MCF 10A (cell line): ENCODE results near the gene NFASC. TPM values are rescaled to one million over a fixed set of nuclear protein-coding genes. Genes with fewer than 3 reads are reported as not detected.

ENCODE experiments used
- BruUV-seq: library from RNA; stranded (reverse); fragments of 400-500 nt; replicated peaks from 2 replicates; lab custom pipeline; 2021; lab: Mats Ljungman, UMichigan
- CTCF ChIA-PET: fragments of 300-600 bp; sonication (Branson Sonifier 250); formaldehyde crosslinking; extraction: SDS; loops from one replicate; lab custom pipeline; 2021; ENCODE audit warnings: antibody characterized with exemption, inconsistent platforms; lab: Yijun Ruan, JAX
- POLR2A ChIA-PET: fragments of 300-600, 350-650 bp; sonication (Branson Sonifier 250); formaldehyde crosslinking; extraction: SDS; loops from one replicate; lab custom pipeline; 2020; ENCODE audit warnings: antibody characterized with exemption, inconsistent platforms; lab: Yijun Ruan, JAX
- DNase-seq: peaks from one replicate; pipeline ENCODE4 v3.0.0-alpha.2; 2018; ENCODE audit not compliant: unreplicated experiment
- H3K27ac Mint-ChIP-seq: one replicate; pipeline ENCODE4 v1.8.0; 2022; ENCODE audit warnings: mild to moderate bottlenecking, low read depth, mixed read lengths; ENCODE audit not compliant: unreplicated experiment
- H3K27me3 Mint-ChIP-seq: one replicate; pipeline ENCODE4 v1.8.0; 2022; ENCODE audit warnings: mixed read lengths; ENCODE audit not compliant: insufficient read depth, unreplicated experiment
- H3K36me3 Mint-ChIP-seq: one replicate; pipeline ENCODE4 v1.8.0; 2022; ENCODE audit warnings: mild to moderate bottlenecking, moderate library complexity, mixed read lengths; ENCODE audit not compliant: insufficient read depth, unreplicated experiment
- H3K4me1 Mint-ChIP-seq: one replicate; pipeline ENCODE4 v1.8.0; 2022; ENCODE audit warnings: mixed read lengths; ENCODE audit not compliant: insufficient read depth, unreplicated experiment
- H3K4me3 Mint-ChIP-seq: one replicate; pipeline ENCODE4 v1.8.0; 2022; ENCODE audit warnings: mild to moderate bottlenecking, moderate library complexity, mixed read lengths; ENCODE audit not compliant: unreplicated experiment
- H3K9me3 Mint-ChIP-seq: one replicate; pipeline ENCODE4 v1.8.0; 2022; ENCODE audit warnings: mixed read lengths; ENCODE audit not compliant: unreplicated experiment
- intact Hi-C: fragments of 100-400 bp; cut with micrococcal nuclease; formaldehyde crosslinking; loops from 2 replicates; pipeline ENCODE4 v1.14.1; 2022
- total RNA-seq: library from RNA; stranded (reverse); gene quantifications from 2 replicates; pipeline ENCODE4 v1.2.3, GENCODE V29; 2022
- TF ChIP-seq, protein P1 (sequence below): fragments of 200-600 bp; IDR thresholded peaks from one replicate; pipeline ENCODE4 v1.8.0; 2022; ENCODE audit warnings: antibody characterized with exemption, mild to moderate bottlenecking; ENCODE audit not compliant: unreplicated experiment

NFASC gene
- total RNA-seq, 1 experiment from 2014 or later: 0.98 TPM

DNA sequence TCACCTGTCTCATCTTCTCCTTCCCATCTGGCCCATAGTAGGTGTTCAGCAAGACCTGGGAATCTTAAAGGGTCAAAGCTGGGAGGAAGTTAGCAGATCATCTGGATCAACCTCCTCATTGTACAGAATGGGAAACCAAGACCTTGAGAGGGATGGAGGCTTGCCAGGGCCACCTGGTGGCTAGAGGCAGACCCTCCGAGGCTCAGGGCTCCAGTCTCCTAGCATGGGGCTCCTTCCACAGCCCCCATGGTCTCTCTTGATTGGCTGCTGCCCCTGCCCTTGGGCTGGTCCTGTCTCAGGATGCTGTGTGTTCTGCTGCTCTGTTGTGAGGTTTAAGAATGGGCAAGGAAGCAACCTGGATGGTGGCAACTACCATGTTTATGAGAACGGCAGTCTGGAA, 103.7 kb downstream of the NFASC start:
- no TSS peak for BruUV-seq
- Mint-ChIP-seq H3K4me3 (no peak overlapping the region), H3K27ac (no peak overlapping the region), H3K27me3 (peaks cover 55% of the 10 kb centered on the region), H3K4me1 (peaks cover 8% of the 10 kb centered on the region), H3K9me3 (no peaks in the 10 kb centered on the region), H3K36me3 (no peaks in the 10 kb centered on the region)
- DNase-seq: no peak
- intact Hi-C loops: no loop called here
- TF ChIP-seq, protein P1, sequence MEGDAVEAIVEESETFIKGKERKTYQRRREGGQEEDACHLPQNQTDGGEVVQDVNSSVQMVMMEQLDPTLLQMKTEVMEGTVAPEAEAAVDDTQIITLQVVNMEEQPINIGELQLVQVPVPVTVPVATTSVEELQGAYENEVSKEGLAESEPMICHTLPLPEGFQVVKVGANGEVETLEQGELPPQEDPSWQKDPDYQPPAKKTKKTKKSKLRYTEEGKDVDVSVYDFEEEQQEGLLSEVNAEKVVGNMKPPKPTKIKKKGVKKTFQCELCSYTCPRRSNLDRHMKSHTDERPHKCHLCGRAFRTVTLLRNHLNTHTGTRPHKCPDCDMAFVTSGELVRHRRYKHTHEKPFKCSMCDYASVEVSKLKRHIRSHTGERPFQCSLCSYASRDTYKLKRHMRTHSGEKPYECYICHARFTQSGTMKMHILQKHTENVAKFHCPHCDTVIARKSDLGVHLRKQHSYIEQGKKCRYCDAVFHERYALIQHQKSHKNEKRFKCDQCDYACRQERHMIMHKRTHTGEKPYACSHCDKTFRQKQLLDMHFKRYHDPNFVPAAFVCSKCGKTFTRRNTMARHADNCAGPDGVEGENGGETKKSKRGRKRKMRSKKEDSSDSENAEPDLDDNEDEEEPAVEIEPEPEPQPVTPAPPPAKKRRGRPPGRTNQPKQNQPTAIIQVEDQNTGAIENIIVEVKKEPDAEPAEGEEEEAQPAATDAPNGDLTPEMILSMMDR: no peak
- ChIA-PET CTCF (interaction anchor here (0.5 to 8.6 kb wide), 22 partner anchors 10 to 661 kb away, joined by 3 to 272 read pairs (median 4); no protein-coding TSS in a partner anchor), POLR2A (interaction anchor here (0.6 to 0.7 kb wide), 2 partner anchors 250 to 279 kb away, joined by 3 to 4 read pairs; no protein-coding TSS in a partner anchor)

DNA sequence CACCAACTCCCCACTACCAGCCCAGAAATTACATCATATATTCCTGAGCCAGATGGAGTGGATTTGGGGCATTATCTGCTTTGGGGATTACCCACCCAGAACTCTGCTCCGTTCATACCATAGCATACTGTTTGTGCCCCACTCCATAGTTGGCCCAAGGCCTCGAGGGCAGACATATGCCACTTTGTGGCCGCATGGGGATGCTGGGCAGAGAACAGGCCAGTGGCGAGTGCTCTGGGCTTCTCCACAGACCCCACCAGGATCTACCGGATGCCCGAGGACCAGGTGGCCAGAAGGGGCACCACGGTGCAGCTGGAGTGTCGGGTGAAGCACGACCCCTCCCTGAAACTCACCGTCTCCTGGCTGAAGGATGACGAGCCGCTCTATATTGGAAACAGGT, 104.4 kb downstream of the NFASC start:
- intact Hi-C loops: loop anchor here (1.0 kb wide), 3 partner anchors 86 to 281 kb away; no protein-coding TSS in a partner anchor
- H3K4me1 Mint-ChIP-seq: peaks cover 8% of the 10 kb centered on the region
- ChIA-PET CTCF (interaction anchor here (0.5 to 8.6 kb wide), 38 partner anchors 10 to 1074 kb away, joined by 3 to 272 read pairs (median 5); no protein-coding TSS in a partner anchor), POLR2A (interaction anchor here (0.8 to 1.1 kb wide), 4 partner anchors 82 to 172 kb away, joined by 3 to 6 read pairs (median 4); no protein-coding TSS in a partner anchor)
- no TSS peak for BruUV-seq
- no peaks in the 10 kb centered on the region for H3K36me3 Mint-ChIP-seq
- TF ChIP-seq, protein P1: no peak
- peaks cover 58% of the 10 kb centered on the region for H3K27me3 Mint-ChIP-seq
- H3K9me3 Mint-ChIP-seq: no peaks in the 10 kb centered on the region
- H3K4me3 Mint-ChIP-seq: no peak overlapping the region
- DNase-seq: no peak
- no peak overlapping the region for H3K27ac Mint-ChIP-seq

DNA sequence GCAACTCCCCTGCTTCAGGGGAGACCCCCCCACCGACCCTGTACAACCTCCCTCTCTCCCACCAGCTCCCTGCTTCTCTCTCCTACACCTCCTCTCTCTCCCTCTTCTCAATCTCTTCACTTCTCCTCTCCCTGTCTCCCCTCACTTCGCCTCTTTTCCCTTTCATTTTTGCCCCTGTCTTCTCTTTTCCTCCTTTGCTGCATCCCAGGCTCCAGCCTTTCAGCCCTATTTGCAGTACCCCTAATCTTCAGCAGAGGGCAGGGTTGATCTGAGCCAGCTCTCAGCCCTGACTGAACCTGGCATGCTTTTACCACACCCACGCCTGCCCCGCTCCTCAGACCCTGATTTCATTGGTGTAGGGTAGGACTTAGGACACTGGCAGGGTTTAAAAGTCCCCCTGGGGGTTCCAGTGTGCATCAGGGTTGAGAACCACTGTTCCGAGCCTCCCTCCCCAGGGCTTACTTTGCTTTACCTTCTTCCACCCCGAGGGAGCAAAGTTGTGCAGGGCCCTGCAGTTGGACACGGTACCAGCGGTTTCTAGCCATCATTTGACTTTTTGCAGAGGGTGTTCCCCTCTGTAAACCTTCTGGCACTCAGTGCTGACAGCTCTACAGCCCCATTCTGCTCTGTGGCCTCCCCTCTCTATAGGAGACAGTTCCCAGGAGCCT, 105.0 kb downstream of the NFASC start:
- POLR2A ChIA-PET: interaction anchor here (0.7 to 1.1 kb wide), 6 partner anchors 81 to 263 kb away, joined by 3 to 6 read pairs (median 4); no protein-coding TSS in a partner anchor
- Mint-ChIP-seq H3K36me3 (no peaks in the 10 kb centered on the region), H3K4me3 (no peak overlapping the region), H3K9me3 (no peaks in the 10 kb centered on the region), H3K27ac (no peak overlapping the region), H3K4me1 (peaks cover 8% of the 10 kb centered on the region), H3K27me3 (peaks cover 58% of the 10 kb centered on the region)
- peak; percentile 78 for DNase-seq
- intact Hi-C loops: loop anchor here (1.0 kb wide), 3 partner anchors 86 to 281 kb away; no protein-coding TSS in a partner anchor
- no TSS peak for BruUV-seq
- CTCF ChIA-PET: interaction anchor here (0.5 to 8.6 kb wide), 70 partner anchors 9 to 1074 kb away, joined by 3 to 272 read pairs (median 4); partner anchors contain the start of genes RBBP5 and TMEM81
- TF ChIP-seq, protein P1: peak; percentile 99

DNA sequence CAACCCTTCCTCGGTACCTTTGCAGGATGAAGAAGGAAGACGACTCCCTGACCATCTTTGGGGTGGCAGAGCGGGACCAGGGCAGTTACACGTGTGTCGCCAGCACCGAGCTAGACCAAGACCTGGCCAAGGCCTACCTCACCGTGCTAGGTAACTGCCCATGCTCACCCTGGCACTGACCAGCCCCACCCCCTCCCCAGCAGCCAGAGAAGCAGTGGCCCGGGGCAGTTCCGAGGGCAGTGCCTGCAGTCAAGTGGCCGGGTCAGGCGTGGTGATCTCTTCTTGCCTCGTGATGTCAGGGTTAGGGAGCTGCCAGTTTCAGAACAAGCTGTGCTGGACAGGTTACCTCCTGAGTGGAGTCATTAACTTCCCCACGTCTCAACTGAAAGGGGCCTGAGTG, 106.0 kb downstream of the NFASC start:
- Mint-ChIP-seq H3K4me1 (peaks cover 8% of the 10 kb centered on the region), H3K36me3 (no peaks in the 10 kb centered on the region), H3K4me3 (no peak overlapping the region), H3K27me3 (peaks cover 58% of the 10 kb centered on the region), H3K9me3 (no peaks in the 10 kb centered on the region), H3K27ac (no peak overlapping the region)
- DNase-seq: no peak
- BruUV-seq: no TSS peak
- ChIA-PET CTCF (interaction anchor here (0.6 to 8.6 kb wide), 60 partner anchors 8 to 509 kb away, joined by 3 to 272 read pairs (median 4); partner anchors contain the start of genes RBBP5 and TMEM81), POLR2A (interaction anchor here (0.6 to 1.1 kb wide), 5 partner anchors 85 to 172 kb away, joined by 3 to 4 read pairs (median 3); no protein-coding TSS in a partner anchor)
- intact Hi-C loops: no loop called here
- TF ChIP-seq, protein P1: no peak
